GM21529 (cell line): ENCODE results near the gene MMAA.
"Not testable (repeated sequence)": the region's sequence is repeated elsewhere in the genome, so short reads cannot be mapped to it uniquely, and the experiment has no call there.

Experiments
- ATAC-seq: cut with Tn5 transposase; IDR thresholded peaks from one replicate; pipeline ENCODE4 v1.9.1; 2021; ENCODE audit not compliant: unreplicated experiment

Gene MMAA

GRCh38 chr4:145618932-145619638, at the start of gene MMAA:
Gene MMAA (plus strand): TSS chr4:145619385. CDS start chr4:145639140, 19,755 bp downstream.
- peak; percentile 85 for ATAC-seq

- not testable (repeated sequence) for ATAC-seq
These were observed 44.6 kb upstream of the MMAA start for GRCh38 chr4:145574546-145574945.

- no peak for ATAC-seq
These were observed 38.3 kb upstream of the MMAA start for GRCh38 chr4:145580906-145581305.

- ATAC-seq, result no peak
These were observed 35.8 kb upstream of the MMAA start for GRCh38 chr4:145583191-145584055.

GRCh38 chr4:145587088-145587754, 32.0 kb upstream of the MMAA start:
- no peak for ATAC-seq

- not testable (repeated sequence) for ATAC-seq
These were observed 29.8 kb upstream of the MMAA start for GRCh38 chr4:145589381-145589780.

- ATAC-seq, result no peak
These were observed 29.1 kb upstream of the MMAA start for GRCh38 chr4:145589916-145590702.

- no peak for ATAC-seq
These were observed 16.9 kb upstream of the MMAA start for GRCh38 chr4:145602129-145602760.

GRCh38 chr4:145605941-145606340, 13.2 kb upstream of the MMAA start:
- no peak for ATAC-seq

GRCh38 chr4:145609481-145610427, 9.4 kb upstream of the MMAA start:
- peak; percentile 67 for ATAC-seq

- no peak for ATAC-seq
These were observed 5.5 kb upstream of the MMAA start for GRCh38 chr4:145613566-145614232.

GRCh38 chr4:145614233-145614610, 5.0 kb upstream of the MMAA start:
- ATAC-seq, result no peak

- peak; percentile 3 for ATAC-seq
These were observed 814 bp upstream of the MMAA start for GRCh38 chr4:145618210-145618931.

- ATAC-seq, result peak; percentile 51
These were observed 433 bp downstream of the MMAA start for GRCh38 chr4:145619639-145619996.

- ATAC-seq, result not testable (repeated sequence)
These were observed 2.9 kb downstream of the MMAA start for GRCh38 chr4:145622067-145622466.

- peak; percentile 14 for ATAC-seq
These were observed 4.6 kb downstream of the MMAA start for GRCh38 chr4:145623831-145624230.

- ATAC-seq, result peak; percentile 39
These were observed 6.8 kb downstream of the MMAA start for GRCh38 chr4:145625677-145626622.
